ENCODE data around the gene ZDHHC8.

DNA sequence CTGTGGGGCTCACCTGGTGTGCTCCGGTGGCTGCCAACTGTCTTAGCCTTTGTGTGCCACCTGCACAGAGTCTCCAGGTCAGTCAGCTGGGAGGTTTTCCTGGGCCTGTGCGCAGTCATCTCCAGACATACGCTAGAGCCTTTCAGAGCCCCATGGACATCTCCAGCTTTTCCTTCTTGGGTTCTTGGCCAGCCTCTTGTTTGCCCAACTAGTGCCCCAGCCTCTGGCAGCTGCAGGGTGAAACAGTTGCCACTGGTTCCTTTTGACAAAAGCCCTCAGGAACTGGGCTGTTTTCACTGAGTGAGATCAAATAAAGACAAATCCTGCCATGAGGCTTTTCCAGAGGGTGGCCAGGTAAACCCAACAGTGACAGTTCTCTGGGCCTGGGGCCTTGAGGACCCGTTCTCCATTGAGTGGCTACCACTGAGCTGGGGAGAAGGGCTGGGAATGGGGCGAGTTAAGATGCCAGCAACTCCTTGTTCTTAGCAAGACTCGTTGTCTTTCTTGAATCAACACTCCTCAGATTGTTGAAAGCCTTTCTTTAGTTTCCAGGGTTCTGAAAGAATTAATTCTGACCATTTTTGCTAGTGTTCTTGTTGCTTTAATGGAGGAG, 32.4 kb upstream of the ZDHHC8 start:
- TF ChIP-seq POLR2A (IDR thresholded peaks at IDR 0.05; ENCODE audit: low read length) (no peak), GATA1 (IDR thresholded peaks at IDR 0.05; ENCODE audit: low read depth, low read length) (no peak)
